Naive thymus-derived CD4-positive, alpha-beta T cell (primary cell): Measurements from ENCODE around the gene PEX14. TPM values are rescaled to one million over a fixed set of nuclear protein-coding genes. Genes with fewer than 3 reads are reported as not detected.

Experiments
- ATAC-seq: fragments of 150-1000 bp; cut with Tn5 transposase; 2 replicates; pipeline ENCODE4 v1.10.0; 2021; ENCODE audit warnings: mild to moderate bottlenecking, moderate library complexity
- CTCF ChIA-PET: fragments of 350-600 bp; sonication (Branson Sonifier 250); formaldehyde crosslinking; loops from one replicate; lab custom pipeline; 2021; ENCODE audit warnings: antibody characterized with exemption; lab: Charles Lee
- POLR2A ChIA-PET: fragments of 350-600 bp; sonication (Branson Sonifier 250); formaldehyde crosslinking; loops from one replicate; lab custom pipeline; 2021; ENCODE audit warnings: antibody characterized with exemption, inconsistent platforms; lab: Charles Lee
- DNase-seq, 9 donors: peaks; one replicate each; pipeline versions ENCODE4 v3.0.0 to v3.0.0-alpha.2; 2020 to 2022; ENCODE audit warnings: mixed read lengths in 1 of 9
- H3K27ac ChIP-seq: one replicate; pipeline ENCODE4 v1.7.0; 2013; ENCODE audit warnings: mild to moderate bottlenecking, low read depth, low read length, moderate library complexity
- H3K27me3 ChIP-seq, 2 donors: one replicate each; pipeline ENCODE4 v1.7.0; 2013; ENCODE audit warnings: low read length in 2 of 2, mild to moderate bottlenecking in 2 of 2, moderate library complexity in 2 of 2; ENCODE audit not compliant: control insufficient read depth in 2 of 2, insufficient read depth in 2 of 2
- H3K36me3 ChIP-seq, 3 experiments: 1 replicate in 2 of 3; 2 replicates in 1 of 3; pipeline ENCODE4 v1.7.0; 2013; ENCODE audit warnings: low read length in 3 of 3, mild to moderate bottlenecking in 3 of 3, moderate library complexity in 1 of 3; ENCODE audit not compliant: insufficient read depth in 3 of 3, control insufficient read depth in 2 of 3
- H3K4me1 ChIP-seq, 2 donors: one replicate each; pipeline ENCODE4 v1.7.0; 2013; ENCODE audit warnings: low read length in 2 of 2, mild to moderate bottlenecking in 2 of 2, moderate library complexity in 1 of 2; ENCODE audit not compliant: control insufficient read depth in 2 of 2, insufficient read depth in 2 of 2
- H3K4me3 ChIP-seq: 2 replicates; pipeline ENCODE4 v1.7.0; 2013; ENCODE audit warnings: mild to moderate bottlenecking, low read length
- H3K9me3 ChIP-seq, 3 experiments: 1 replicate in 2 of 3; 2 replicates in 1 of 3; pipeline ENCODE4 v1.7.0; 2013; ENCODE audit warnings: low read length in 3 of 3; ENCODE audit not compliant: control insufficient read depth in 2 of 3
- H3K27ac Mint-ChIP-seq, 9 donors: one replicate each; pipeline ENCODE4 v1.8.0; 2020 to 2022; ENCODE audit warnings: mixed read lengths in 9 of 9, mild to moderate bottlenecking in 8 of 9, moderate library complexity in 5 of 9, inconsistent platforms in 2 of 9
- H3K27me3 Mint-ChIP-seq, 5 donors: one replicate each; pipeline ENCODE4 v1.8.0; 2021 to 2022; ENCODE audit warnings: mixed read lengths in 5 of 5, mild to moderate bottlenecking in 1 of 5
- H3K36me3 Mint-ChIP-seq, 5 donors: one replicate each; pipeline ENCODE4 v1.8.0; 2020 to 2022; ENCODE audit warnings: mixed read lengths in 5 of 5, mild to moderate bottlenecking in 3 of 5, inconsistent platforms in 1 of 5
- H3K4me1 Mint-ChIP-seq, 7 donors: one replicate each; pipeline ENCODE4 v1.8.0; 2020 to 2022; ENCODE audit warnings: mixed read lengths in 7 of 7, mild to moderate bottlenecking in 3 of 7, inconsistent platforms in 1 of 7
- H3K4me3 Mint-ChIP-seq, 10 donors: one replicate each; pipeline ENCODE4 v1.8.0; 2020 to 2022; ENCODE audit warnings: mild to moderate bottlenecking in 10 of 10, mixed read lengths in 10 of 10, moderate library complexity in 6 of 10, inconsistent platforms in 2 of 10
- H3K9me3 Mint-ChIP-seq, 11 donors: one replicate each; pipeline ENCODE4 v1.8.0; 2020 to 2022; ENCODE audit warnings: mixed read lengths in 11 of 11, mild to moderate bottlenecking in 4 of 11, inconsistent platforms in 1 of 11, moderate library complexity in 1 of 11
- intact Hi-C, 2 donors: fragments of 100-400 bp; cut with micrococcal nuclease; formaldehyde crosslinking; loops; one replicate each; pipeline ENCODE4 v1.15.1; 2023
- polyA plus RNA-seq, 2 donors: library from polyadenylated mRNA; unstranded; fragments of 300-500 nt; fragmentation: Illumina TruSeq; gene quantifications; one replicate each; pipeline ENCODE4 v1.2.3, GENCODE V29; 2021
- total RNA-seq, 6 experiments: library from RNA in 5 of 6; stranded (reverse) in 5 of 6; gene quantifications; 1 replicate in 5 of 6; 2 replicates in 1 of 6; pipeline ENCODE4 v1.2.3 and lab custom pipeline; 2021 to 2026

PEX14 gene
- total and polyA plus RNA-seq, 7 experiments from 2014 or later: 3.6 to 27.8 (median 21.3) TPM

DNA sequence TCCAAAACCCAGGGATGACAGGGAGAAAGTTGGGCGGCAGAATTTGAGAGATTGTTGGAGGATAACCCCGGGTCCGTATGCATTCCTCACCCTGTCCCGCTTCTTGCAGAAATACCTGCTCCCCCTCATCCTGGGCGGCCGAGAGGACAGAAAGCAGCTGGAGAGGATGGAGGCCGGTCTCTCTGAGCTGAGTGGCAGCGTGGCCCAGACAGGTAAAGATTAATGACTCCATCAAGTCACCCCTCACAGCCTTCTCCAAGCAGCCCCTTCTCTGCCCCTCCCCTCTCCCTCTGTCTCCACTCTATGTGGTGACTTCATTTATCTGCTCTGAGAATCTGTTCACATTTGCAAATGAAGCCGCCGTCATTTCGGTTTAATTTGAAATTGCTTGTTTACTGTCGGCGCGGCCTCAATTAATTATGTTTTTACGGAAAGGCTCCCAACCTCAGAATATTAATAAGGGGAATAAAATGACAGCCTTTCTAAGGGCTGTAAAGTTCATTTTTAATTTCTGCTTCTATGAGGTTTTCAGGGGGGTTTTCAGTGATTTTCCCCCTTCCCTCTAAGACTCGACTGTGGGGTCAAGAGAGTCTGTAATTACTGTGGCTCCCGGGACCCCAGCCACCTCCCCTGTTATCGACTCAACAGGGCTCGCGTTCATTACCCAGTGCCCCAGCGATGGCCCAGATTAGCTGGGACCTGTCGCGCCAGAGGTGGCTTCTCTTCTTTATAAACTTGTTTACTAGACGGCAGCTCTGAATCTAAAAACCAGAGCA, 148.3 kb downstream of the PEX14 start:
- ChIA-PET CTCF (no interaction called here), POLR2A (no interaction called here)
- H3K36me3 Mint-ChIP-seq: peaks cover 0 to 49% (median 5%) of the 10 kb centered on the region in 5 donors
- H3K4me1 Mint-ChIP-seq: peaks cover 0 to 2% (median 0%) of the 10 kb centered on the region in 7 donors
- no peak overlapping the region for H3K4me3 ChIP-seq
- H3K4me3 Mint-ChIP-seq: no peak overlapping the region
- no peak overlapping the region for H3K27ac Mint-ChIP-seq
- H3K9me3 ChIP-seq: no peaks in the 10 kb centered on the region
- no peak overlapping the region for H3K27ac ChIP-seq
- H3K27me3 ChIP-seq: no peaks in the 10 kb centered on the region
- intact Hi-C loops: no loop called here
- ATAC-seq (no peak), DNase-seq (no peak)
- no peaks in the 10 kb centered on the region for H3K9me3 Mint-ChIP-seq
- H3K4me1 ChIP-seq: no peaks in the 10 kb centered on the region
- H3K36me3 ChIP-seq: peaks cover 0 to 74% (median 0%) of the 10 kb centered on the region in 3 experiments
- no peaks in the 10 kb centered on the region for H3K27me3 Mint-ChIP-seq

DNA sequence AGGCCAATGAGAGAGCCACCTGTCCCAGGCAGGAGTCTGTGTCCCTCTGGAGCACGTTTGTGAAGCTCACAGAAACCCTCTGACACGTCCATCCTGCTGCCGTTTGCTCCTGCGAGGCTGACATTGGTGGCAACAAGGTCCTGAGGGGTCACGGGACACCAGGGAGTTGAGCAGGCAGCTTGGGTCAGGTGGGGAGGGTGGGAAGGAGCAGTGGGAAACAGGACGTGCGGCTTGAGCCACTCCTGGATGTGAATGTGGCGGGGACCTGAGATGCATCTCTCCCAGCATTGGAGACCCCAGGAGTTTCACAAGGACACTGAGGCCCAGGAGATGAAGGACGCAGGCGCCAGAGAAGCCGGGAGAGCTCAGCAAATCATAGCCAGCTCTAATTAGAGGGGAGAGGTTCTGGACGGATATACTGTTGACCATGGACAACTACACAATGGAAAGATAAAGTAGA, 149.0 kb downstream of the PEX14 start:
- Histone ChIP-seq H3K9me3 (no peaks in the 10 kb centered on the region), H3K27me3 (no peaks in the 10 kb centered on the region), H3K4me1 (no peaks in the 10 kb centered on the region), H3K36me3 (peaks cover 0 to 74% (median 0%) of the 10 kb centered on the region in 3 experiments), H3K4me3 (no peak overlapping the region), H3K27ac (no peak overlapping the region)
- Mint-ChIP-seq H3K27me3 (no peaks in the 10 kb centered on the region), H3K27ac (no peak overlapping the region), H3K4me3 (no peak overlapping the region), H3K9me3 (no peaks in the 10 kb centered on the region), H3K4me1 (peaks cover 0 to 2% (median 0%) of the 10 kb centered on the region in 7 donors), H3K36me3 (peaks cover 0 to 55% (median 0%) of the 10 kb centered on the region in 5 donors)
- ATAC-seq (no peak), DNase-seq (no peak)
- ChIA-PET POLR2A (no interaction called here), CTCF (no interaction called here)
- intact Hi-C loops: no loop called here

DNA sequence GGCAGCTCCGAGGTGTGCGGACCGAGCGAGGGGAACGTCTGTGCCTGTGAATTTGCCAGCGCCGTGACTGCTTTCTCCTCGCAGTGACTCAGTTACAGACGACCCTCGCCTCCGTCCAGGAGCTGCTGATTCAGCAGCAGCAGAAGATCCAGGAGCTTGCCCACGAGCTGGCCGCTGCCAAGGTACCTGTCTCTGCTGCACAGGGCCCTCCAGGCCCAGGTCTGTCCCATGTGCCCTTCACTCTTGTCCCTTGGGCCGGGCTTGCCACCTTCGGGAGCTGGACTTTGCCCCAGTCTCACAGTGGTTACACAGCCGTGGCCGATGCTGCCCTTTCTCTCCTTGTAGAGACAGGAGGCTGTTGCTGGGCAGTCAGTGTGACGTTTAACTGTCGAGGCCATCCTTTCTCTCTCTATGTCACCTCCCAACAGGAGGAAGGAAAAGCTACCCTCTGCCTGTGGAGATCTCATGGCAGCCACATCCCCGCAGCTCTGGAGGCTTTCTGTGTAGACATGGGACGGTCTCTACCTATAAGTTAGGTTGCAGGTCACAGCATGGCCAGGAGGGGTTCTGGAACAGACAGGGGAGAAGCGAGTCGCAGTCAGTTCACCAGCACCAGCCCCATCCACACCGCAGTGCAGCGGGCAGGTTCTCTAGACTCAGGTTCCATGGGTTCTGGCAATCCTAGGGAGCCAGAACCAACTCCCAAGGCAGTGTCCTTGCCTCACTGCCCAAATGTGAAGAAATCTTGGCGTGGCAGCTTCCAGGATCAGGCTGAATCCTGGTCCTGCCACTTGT, 149.7 kb downstream of the PEX14 start:
- no peaks in the 10 kb centered on the region for H3K27me3 Mint-ChIP-seq
- ChIA-PET CTCF (no interaction called here), POLR2A (no interaction called here)
- Histone ChIP-seq H3K4me3 (no peak overlapping the region), H3K36me3 (peaks cover 0 to 78% (median 0%) of the 10 kb centered on the region in 3 experiments), H3K9me3 (no peaks in the 10 kb centered on the region), H3K4me1 (no peaks in the 10 kb centered on the region), H3K27me3 (no peaks in the 10 kb centered on the region), H3K27ac (no peak overlapping the region)
- no peak overlapping the region for H3K4me3 Mint-ChIP-seq
- no peaks in the 10 kb centered on the region for H3K9me3 Mint-ChIP-seq
- ATAC-seq: no peak
- peaks cover 0 to 2% (median 0%) of the 10 kb centered on the region in 7 donors for H3K4me1 Mint-ChIP-seq
- intact Hi-C loops: no loop called here
- peaks cover 0 to 56% (median 0%) of the 10 kb centered on the region in 5 donors for H3K36me3 Mint-ChIP-seq
- DNase-seq: no peak
- peak overlapping the region in 1 of 9 donors; percentile 41 for H3K27ac Mint-ChIP-seq

DNA sequence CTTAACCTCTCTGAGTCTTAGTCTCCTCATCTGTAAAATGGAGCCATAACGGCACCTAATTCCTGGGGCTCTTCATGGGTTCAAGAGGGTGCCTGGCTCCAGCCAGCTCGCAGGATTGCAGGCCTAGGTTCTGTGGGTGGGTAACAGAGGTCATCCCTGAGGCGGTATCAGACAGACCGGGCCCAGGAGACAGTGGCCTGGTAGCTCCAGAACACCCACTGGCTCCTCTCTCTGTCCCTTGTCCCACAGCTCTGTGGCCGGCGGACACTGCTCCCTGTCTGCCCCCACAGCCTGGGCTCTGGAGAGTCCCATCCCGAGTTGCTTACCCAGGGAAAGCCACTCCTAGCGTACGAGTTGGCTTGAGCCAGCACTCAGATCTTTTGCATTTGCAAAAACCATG, 150.3 kb downstream of the PEX14 start:
- DNase-seq (no peak), ATAC-seq (no peak)
- Histone ChIP-seq H3K4me3 (no peak overlapping the region), H3K27me3 (no peaks in the 10 kb centered on the region), H3K36me3 (peaks cover 0 to 84% (median 0%) of the 10 kb centered on the region in 3 experiments), H3K4me1 (no peaks in the 10 kb centered on the region), H3K27ac (no peak overlapping the region), H3K9me3 (no peaks in the 10 kb centered on the region)
- intact Hi-C loops: no loop called here
- POLR2A ChIA-PET: no interaction called here
- Mint-ChIP-seq H3K27me3 (no peaks in the 10 kb centered on the region), H3K27ac (no peak overlapping the region), H3K9me3 (no peaks in the 10 kb centered on the region), H3K36me3 (peaks cover 0 to 56% (median 0%) of the 10 kb centered on the region in 5 donors), H3K4me1 (peaks cover 0 to 2% (median 0%) of the 10 kb centered on the region in 7 donors), H3K4me3 (no peak overlapping the region)
- CTCF ChIA-PET: no interaction called here

DNA sequence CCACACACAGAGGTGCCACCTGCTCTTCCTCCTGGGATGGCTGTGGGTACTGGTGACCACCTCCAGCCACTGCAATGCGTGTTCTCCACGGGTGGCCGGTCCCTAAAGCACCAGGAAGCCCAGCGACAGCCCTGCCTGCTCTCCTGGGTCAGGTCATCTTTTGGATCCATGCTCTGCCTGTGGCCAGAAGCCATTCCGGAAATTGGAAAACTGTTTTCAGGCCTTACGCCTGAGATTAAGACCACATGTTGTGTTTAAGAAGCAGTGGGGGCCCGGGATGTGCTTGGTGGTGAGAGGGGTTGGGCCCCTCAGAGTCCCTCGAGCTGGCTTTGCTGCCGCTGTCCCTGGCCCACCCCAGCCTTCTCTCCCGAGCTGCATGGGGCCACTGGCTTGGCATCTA, 150.8 kb downstream of the PEX14 start:
- H3K4me3 Mint-ChIP-seq: no peak overlapping the region
- no peaks in the 10 kb centered on the region for H3K4me1 ChIP-seq
- peaks cover 0 to 87% (median 0%) of the 10 kb centered on the region in 3 experiments for H3K36me3 ChIP-seq
- no peak for DNase-seq
- H3K4me1 Mint-ChIP-seq: peaks cover 0 to under 1% (median 0%) of the 10 kb centered on the region in 7 donors
- H3K4me3 ChIP-seq: no peak overlapping the region
- peaks cover 0 to 56% (median 0%) of the 10 kb centered on the region in 5 donors for H3K36me3 Mint-ChIP-seq
- ATAC-seq: no peak
- no peak overlapping the region for H3K27ac ChIP-seq
- ChIA-PET CTCF (no interaction called here), POLR2A (no interaction called here)
- H3K27me3 Mint-ChIP-seq: no peaks in the 10 kb centered on the region
- intact Hi-C loops: no loop called here
- no peaks in the 10 kb centered on the region for H3K9me3 Mint-ChIP-seq
- H3K27ac Mint-ChIP-seq: peak overlapping the region in 1 of 9 donors; percentile 12
- H3K27me3 ChIP-seq: no peaks in the 10 kb centered on the region
- H3K9me3 ChIP-seq: no peaks in the 10 kb centered on the region

DNA sequence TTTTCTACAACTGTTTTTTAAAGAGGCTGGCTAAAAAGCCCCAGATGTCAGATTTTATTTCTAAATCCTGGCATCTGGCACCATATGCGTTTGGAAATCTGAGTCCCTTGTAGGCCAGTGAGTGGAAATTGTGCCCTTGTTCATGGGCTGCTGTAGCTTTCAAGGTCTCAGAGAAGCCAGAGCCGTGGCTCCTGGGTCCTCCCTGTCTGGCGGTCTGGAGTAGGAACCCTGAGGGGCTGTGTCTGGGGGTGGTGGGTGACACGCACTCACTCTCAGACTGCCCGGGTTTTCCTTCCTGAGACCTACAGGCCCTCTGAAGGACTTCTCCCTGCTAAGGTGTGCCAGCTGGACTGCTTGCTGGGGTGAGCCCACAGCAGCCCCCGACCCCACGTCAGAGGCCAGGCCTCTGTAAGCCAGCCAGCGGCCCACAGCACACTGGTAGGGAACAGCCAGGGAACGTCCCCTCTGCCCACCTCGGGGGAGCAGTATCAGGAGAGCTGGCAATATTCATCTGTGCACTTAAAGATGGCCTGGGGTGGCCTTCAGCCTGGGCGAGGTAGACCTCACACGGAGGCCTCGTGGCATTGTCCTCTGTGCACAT, 151.5 kb downstream of the PEX14 start:
- Histone ChIP-seq H3K4me3 (no peak overlapping the region), H3K36me3 (peaks cover 0 to 91% (median 0%) of the 10 kb centered on the region in 3 experiments), H3K4me1 (no peaks in the 10 kb centered on the region), H3K9me3 (no peaks in the 10 kb centered on the region), H3K27me3 (no peaks in the 10 kb centered on the region), H3K27ac (no peak overlapping the region)
- no peak for DNase-seq
- Mint-ChIP-seq H3K4me3 (no peak overlapping the region), H3K27ac (no peak overlapping the region), H3K9me3 (no peaks in the 10 kb centered on the region), H3K36me3 (peaks cover 0 to 56% (median 0%) of the 10 kb centered on the region in 5 donors), H3K4me1 (no peaks in the 10 kb centered on the region), H3K27me3 (no peaks in the 10 kb centered on the region)
- ATAC-seq: no peak
- POLR2A ChIA-PET: no interaction called here
- intact Hi-C loops: no loop called here
- CTCF ChIA-PET: no interaction called here
